ENCODE results near the gene MPDU1. TPM values are rescaled to one million over a fixed set of nuclear protein-coding genes. Genes with fewer than 3 reads are reported as not detected.

MPDU1 gene
- total and polyA plus RNA-seq, 4 donors = 42.3 to 99.5 (median 84.8) TPM

DNA sequence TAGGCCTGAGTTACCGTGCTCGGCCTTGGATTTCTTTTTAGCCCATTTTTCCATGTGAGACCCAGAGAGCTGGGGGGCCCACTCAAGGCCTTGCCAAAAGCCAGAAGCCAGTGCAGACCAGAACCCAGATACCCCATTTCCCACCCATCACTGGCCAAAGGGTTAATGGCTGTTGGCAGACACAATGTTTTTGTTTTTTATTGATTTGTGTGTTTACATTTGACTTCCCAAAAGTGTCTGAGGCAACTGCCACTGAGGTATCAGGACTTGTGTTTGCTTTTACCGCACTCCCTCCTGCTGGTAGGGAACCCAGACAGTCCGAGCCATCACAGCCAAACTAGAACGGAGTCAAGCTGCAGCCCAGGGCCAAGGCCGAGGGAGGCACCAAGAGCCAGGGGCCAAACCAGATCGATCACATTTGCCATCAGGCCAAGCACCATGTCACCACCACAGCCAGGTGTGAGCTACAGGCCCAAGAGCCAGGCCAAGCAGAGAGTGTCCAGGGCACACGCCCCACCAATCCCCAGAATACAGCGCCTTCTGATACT is 42.5 kb upstream of the MPDU1 start:
- TF ChIP-seq, protein P1, sequence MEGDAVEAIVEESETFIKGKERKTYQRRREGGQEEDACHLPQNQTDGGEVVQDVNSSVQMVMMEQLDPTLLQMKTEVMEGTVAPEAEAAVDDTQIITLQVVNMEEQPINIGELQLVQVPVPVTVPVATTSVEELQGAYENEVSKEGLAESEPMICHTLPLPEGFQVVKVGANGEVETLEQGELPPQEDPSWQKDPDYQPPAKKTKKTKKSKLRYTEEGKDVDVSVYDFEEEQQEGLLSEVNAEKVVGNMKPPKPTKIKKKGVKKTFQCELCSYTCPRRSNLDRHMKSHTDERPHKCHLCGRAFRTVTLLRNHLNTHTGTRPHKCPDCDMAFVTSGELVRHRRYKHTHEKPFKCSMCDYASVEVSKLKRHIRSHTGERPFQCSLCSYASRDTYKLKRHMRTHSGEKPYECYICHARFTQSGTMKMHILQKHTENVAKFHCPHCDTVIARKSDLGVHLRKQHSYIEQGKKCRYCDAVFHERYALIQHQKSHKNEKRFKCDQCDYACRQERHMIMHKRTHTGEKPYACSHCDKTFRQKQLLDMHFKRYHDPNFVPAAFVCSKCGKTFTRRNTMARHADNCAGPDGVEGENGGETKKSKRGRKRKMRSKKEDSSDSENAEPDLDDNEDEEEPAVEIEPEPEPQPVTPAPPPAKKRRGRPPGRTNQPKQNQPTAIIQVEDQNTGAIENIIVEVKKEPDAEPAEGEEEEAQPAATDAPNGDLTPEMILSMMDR (IDR thresholded peaks at IDR 0.05; ENCODE audit: control extremely low read depth, extremely low read depth) = no peak

DNA sequence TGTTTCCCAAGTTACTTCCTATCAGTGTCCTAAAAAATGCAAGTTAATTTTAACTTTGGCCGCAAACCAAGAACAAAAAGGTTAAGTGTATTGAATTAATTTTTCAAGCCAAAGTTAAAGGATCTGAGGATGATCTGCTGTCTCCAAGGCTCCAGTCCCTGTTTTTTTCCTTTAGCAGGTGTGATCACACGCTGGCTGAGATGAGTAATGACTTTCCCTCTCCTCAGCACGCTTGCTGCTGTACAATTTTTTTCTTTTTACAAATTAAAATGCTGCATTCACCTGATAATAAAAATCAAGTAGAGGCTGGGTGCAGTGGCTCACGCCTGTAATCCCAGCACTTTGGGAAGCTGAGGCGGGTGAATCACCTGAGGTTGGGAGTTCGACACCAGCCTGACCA is 38.7 kb upstream of the MPDU1 start:
- Histone ChIP-seq H3K27ac (ENCODE audit: low read depth in 1 of 2, low read length in 1 of 2) (no peak overlapping the region), H3K9ac (ENCODE audit: insufficient read depth in 1 of 2, low read length in 2 of 2) (no peak overlapping the region), H3K27me3 (ENCODE audit: control insufficient read depth in 3 of 3, insufficient read depth in 3 of 3, low read length in 2 of 3) (no peaks in the 10 kb centered on the region), H3K4me3 (no peak overlapping the region), H3K36me3 (ENCODE audit: control insufficient read depth in 4 of 4, insufficient read depth in 4 of 4, low read length in 4 of 4) (no peaks in the 10 kb centered on the region), H3K9me3 (ENCODE audit: control insufficient read depth in 4 of 4, insufficient read depth in 3 of 4, low read length in 3 of 4) (no peaks in the 10 kb centered on the region), H3K4me1 (ENCODE audit: control insufficient read depth in 5 of 5, insufficient read depth in 5 of 5, low read length in 5 of 5) (peaks cover 0 to 10% (median 4%) of the 10 kb centered on the region in 5 donors)
- 68 to 83% methylated on average over 6 of the region's 6 CpGs for WGBS, 2 donors
- DNase-seq = no peak
- TF ChIP-seq, protein P1 (IDR thresholded peaks at IDR 0.05; ENCODE audit: control extremely low read depth, extremely low read depth) = no peak
- ATAC-seq (ENCODE audit: insufficient read depth, low FRiP score) = no peak

More for the DNA sequence above, 42.5 kb upstream of the MPDU1 start:
- H3K27me3 ChIP-seq (ENCODE audit: control insufficient read depth in 3 of 3, insufficient read depth in 3 of 3, low read length in 2 of 3) = no peaks in the 10 kb centered on the region
- no peak for ATAC-seq (ENCODE audit: insufficient read depth, low FRiP score)
- no peaks in the 10 kb centered on the region for H3K36me3 ChIP-seq (ENCODE audit: control insufficient read depth in 4 of 4, insufficient read depth in 4 of 4, low read length in 4 of 4)
- peaks cover 0 to 3% (median 0%) of the 10 kb centered on the region in 4 donors for H3K9me3 ChIP-seq (ENCODE audit: control insufficient read depth in 4 of 4, insufficient read depth in 3 of 4, low read length in 3 of 4)
- WGBS, 2 donors = 94 to 97% methylated on average over 9 of the region's 9 CpGs
- H3K4me3 ChIP-seq = no peak overlapping the region
- H3K4me1 ChIP-seq (ENCODE audit: control insufficient read depth in 5 of 5, insufficient read depth in 5 of 5, low read length in 5 of 5) = no peaks in the 10 kb centered on the region
- no peak overlapping the region for H3K9ac ChIP-seq (ENCODE audit: insufficient read depth in 1 of 2, low read length in 2 of 2)
- H3K27ac ChIP-seq (ENCODE audit: low read depth in 1 of 2, low read length in 1 of 2) = no peak overlapping the region
- no peak for DNase-seq

DNA sequence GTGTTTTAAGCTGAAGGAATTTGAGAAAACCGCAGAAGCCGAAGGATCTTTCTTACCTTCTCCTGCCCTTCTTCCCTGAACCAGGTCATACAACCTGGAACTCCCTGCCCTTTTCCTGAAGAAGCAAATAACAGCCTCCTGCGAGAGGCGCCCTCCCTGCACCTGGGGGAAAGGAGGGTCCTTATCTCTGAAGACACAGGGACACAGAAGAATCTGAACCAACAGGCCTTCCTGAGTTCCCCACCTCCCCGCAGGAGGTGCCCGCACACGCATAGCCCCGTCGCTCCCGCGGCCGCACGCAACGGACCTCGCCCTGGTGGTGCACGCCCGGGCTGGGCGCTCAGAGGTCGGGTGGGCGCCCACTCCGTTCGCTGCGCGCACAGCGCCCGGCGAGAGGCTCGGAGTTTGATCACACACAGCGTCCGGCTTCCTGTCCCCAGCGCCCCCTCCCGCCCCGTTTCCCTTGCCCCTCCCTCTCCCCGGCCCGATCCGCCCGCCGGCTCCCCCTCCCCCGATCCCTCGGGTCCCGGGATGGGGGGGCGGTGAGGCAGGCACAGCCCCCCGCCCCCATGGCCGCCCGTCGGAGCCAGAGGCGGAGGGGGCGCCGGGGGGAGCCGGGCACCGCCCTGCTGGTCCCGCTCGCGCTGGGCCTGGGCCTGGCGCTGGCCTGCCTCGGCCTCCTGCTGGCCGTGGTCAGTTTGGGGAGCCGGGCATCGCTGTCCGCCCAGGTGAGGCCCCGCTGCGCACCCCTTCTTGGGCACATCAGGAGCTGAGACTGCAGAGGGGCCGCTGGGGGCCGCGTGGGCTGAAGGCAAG is 34.9 kb upstream of the MPDU1 start, which contains the start of gene TNFSF12:
Gene TNFSF12, plus strand, starts transcription at position 474 of the 816 bp plus-strand sequence. Its CDS starts 96 bp downstream, at position 570.
- TF ChIP-seq, protein P1 (IDR thresholded peaks at IDR 0.05; ENCODE audit: control extremely low read depth, extremely low read depth) = no peak
- peak within 1 kb of the TSS; percentile 66 to 91 for H3K27ac ChIP-seq (ENCODE audit: low read depth in 1 of 2, low read length in 1 of 2)
- H3K9ac ChIP-seq (ENCODE audit: insufficient read depth in 1 of 2, low read length in 2 of 2) = peak within 1 kb of the TSS; percentile 67 to 93
- no peaks in the 10 kb centered on the region for H3K27me3 ChIP-seq (ENCODE audit: control insufficient read depth in 3 of 3, insufficient read depth in 3 of 3, low read length in 2 of 3)
- H3K9me3 ChIP-seq (ENCODE audit: control insufficient read depth in 4 of 4, insufficient read depth in 3 of 4, low read length in 3 of 4) = no peaks in the 10 kb centered on the region
- ATAC-seq (ENCODE audit: insufficient read depth, low FRiP score) (peak; percentile 50), DNase-seq (peak; percentile 64 to 73 (median 68))
- H3K4me1 ChIP-seq (ENCODE audit: control insufficient read depth in 5 of 5, insufficient read depth in 5 of 5, low read length in 5 of 5) = peaks cover 0 to 10% (median 4%) of the 10 kb centered on the region in 5 donors
- 1 to 6% methylated on average over 59 to 64 of the region's 65 CpGs for WGBS, 2 donors
- peak within 1 kb of the TSS; percentile 74 for H3K4me3 ChIP-seq
- H3K36me3 ChIP-seq (ENCODE audit: control insufficient read depth in 4 of 4, insufficient read depth in 4 of 4, low read length in 4 of 4) = peaks cover 0 to 3% (median under 1%) of the 10 kb centered on the region in 4 donors

Data from lung (tissue), 12 donors.